Measurements from ENCODE around the gene UNC119B. TPM values are rescaled to one million over a fixed set of nuclear protein-coding genes. Genes with fewer than 3 reads are reported as not detected.

Gene UNC119B
- 48.0 and 50.4 TPM in 2 replicates for total RNA-seq (2021)
- percentile 83 among the genes with signal in this experiment for Bru-seq, nascent RNA
- BruChase-seq, experiment 1, labeled RNA remaining after a 2-hour chase: percentile 92 among the genes with signal in this experiment
- percentile 94 among the genes with signal in this experiment for BruChase-seq, experiment 2, labeled RNA remaining after a 6-hour chase
- long read RNA-seq, full-length matches to known transcripts: 3 of 4 reads
- long read RNA-seq, partial matches to known transcripts: 0 of 4 reads
- long read RNA-seq, other reads (novel, unspliced or antisense): 1 of 4 reads

GRCh38 chr12:120710031-120710804 is at the start of gene UNC119B:
Gene UNC119B, plus strand, starts transcription at chr12:120710458. Its CDS starts 17 bp downstream, at chr12:120710475.
- no TSS peak for BruUV-seq (replicated peaks)
- Histone ChIP-seq H3K4me3 (ENCODE audit: low read depth, low read length, poor library complexity, severe bottlenecking) (peak within 1 kb of the TSS; percentile 93), H3K4me1 (ENCODE audit: insufficient read depth, low read length, poor library complexity, severe bottlenecking) (peaks cover 5% of the 10 kb centered on the region), H3K27me3 (replicated peaks; ENCODE audit: insufficient read depth, low read depth, low read length, poor library complexity) (no peaks in the 10 kb centered on the region), H3K36me3 (ENCODE audit: insufficient read depth, low read length, poor library complexity, severe bottlenecking) (peaks cover 24% of the 10 kb centered on the region), H3K27ac (ENCODE audit: low read depth, low read length, poor library complexity, severe bottlenecking) (peak within 1 kb of the TSS; percentile 90), H3K9me3 (ENCODE audit: low read depth, low read length, poor library complexity, severe bottlenecking) (no peaks in the 10 kb centered on the region)
- POLR2A ChIA-PET (ENCODE audit: low non-redundant PET): no interaction called here
- CTCF ChIA-PET: interaction anchor here (0.6 kb wide), 1 partner anchor 53 kb away, joined by 6 read pairs; no protein-coding TSS in a partner anchor
- no peak for TF ChIP-seq EZH2 (IDR thresholded peaks at IDR 0.05; ENCODE audit: borderline replicate concordance, low read depth, low read length, poor library complexity, severe bottlenecking)
- no peak for TF ChIP-seq CTCF (conservative IDR thresholded peaks at IDR 0.05; ENCODE audit: low read depth, low read length)
- peak; percentile 80 for DNase-seq (ENCODE audit: low spot score)
- intact Hi-C loops (cut with micrococcal nuclease; ENCODE audit: unreplicated experiment): loop anchor here (5.0 kb wide), 1 partner anchor 383 kb away; the partner anchor contains the start of gene PLA2G1B

GRCh38 chr12:120661432-120661831 is 48.8 kb upstream of the UNC119B start:
- DNase-seq (ENCODE audit: low spot score): no peak
- Histone ChIP-seq H3K4me1 (ENCODE audit: insufficient read depth, low read length, poor library complexity, severe bottlenecking) (no peaks in the 10 kb centered on the region), H3K4me3 (ENCODE audit: low read depth, low read length, poor library complexity, severe bottlenecking) (no peak overlapping the region), H3K27me3 (replicated peaks; ENCODE audit: insufficient read depth, low read depth, low read length, poor library complexity) (no peaks in the 10 kb centered on the region), H3K36me3 (ENCODE audit: insufficient read depth, low read length, poor library complexity, severe bottlenecking) (no peaks in the 10 kb centered on the region), H3K9me3 (ENCODE audit: low read depth, low read length, poor library complexity, severe bottlenecking) (no peaks in the 10 kb centered on the region), H3K27ac (ENCODE audit: low read depth, low read length, poor library complexity, severe bottlenecking) (no peak overlapping the region)
- CTCF ChIA-PET: no interaction called here
- BruUV-seq (replicated peaks): no TSS peak
- POLR2A ChIA-PET (ENCODE audit: low non-redundant PET): no interaction called here
- intact Hi-C loops (cut with micrococcal nuclease; ENCODE audit: unreplicated experiment): no loop called here
- no peak for TF ChIP-seq CTCF (conservative IDR thresholded peaks at IDR 0.05; ENCODE audit: low read depth, low read length)
- no peak for TF ChIP-seq EZH2 (IDR thresholded peaks at IDR 0.05; ENCODE audit: borderline replicate concordance, low read depth, low read length, poor library complexity, severe bottlenecking)

- Histone ChIP-seq H3K4me3 (ENCODE audit: low read depth, low read length, poor library complexity, severe bottlenecking) (no peak overlapping the region), H3K4me1 (ENCODE audit: insufficient read depth, low read length, poor library complexity, severe bottlenecking) (no peaks in the 10 kb centered on the region), H3K27me3 (replicated peaks; ENCODE audit: insufficient read depth, low read depth, low read length, poor library complexity) (no peaks in the 10 kb centered on the region), H3K36me3 (ENCODE audit: insufficient read depth, low read length, poor library complexity, severe bottlenecking) (no peaks in the 10 kb centered on the region), H3K27ac (ENCODE audit: low read depth, low read length, poor library complexity, severe bottlenecking) (no peak overlapping the region), H3K9me3 (ENCODE audit: low read depth, low read length, poor library complexity, severe bottlenecking) (no peaks in the 10 kb centered on the region)
- intact Hi-C loops (cut with micrococcal nuclease; ENCODE audit: unreplicated experiment): no loop called here
- TF ChIP-seq CTCF (conservative IDR thresholded peaks at IDR 0.05; ENCODE audit: low read depth, low read length) (no peak), EZH2 (IDR thresholded peaks at IDR 0.05; ENCODE audit: borderline replicate concordance, low read depth, low read length, poor library complexity, severe bottlenecking) (no peak)
- DNase-seq (ENCODE audit: low spot score): no peak
- CTCF ChIA-PET: interaction anchor here (0.6 kb wide), 1 partner anchor 610 kb away, joined by 6 read pairs; no protein-coding TSS in a partner anchor
- POLR2A ChIA-PET (ENCODE audit: low non-redundant PET): no interaction called here
- BruUV-seq (replicated peaks): no TSS peak
These were observed 47.4 kb upstream of the UNC119B start for GRCh38 chr12:120662879-120663278.

All from A673 (cell line).